ENCODE data around the gene SMG7.

The SMG7 gene

DNA sequence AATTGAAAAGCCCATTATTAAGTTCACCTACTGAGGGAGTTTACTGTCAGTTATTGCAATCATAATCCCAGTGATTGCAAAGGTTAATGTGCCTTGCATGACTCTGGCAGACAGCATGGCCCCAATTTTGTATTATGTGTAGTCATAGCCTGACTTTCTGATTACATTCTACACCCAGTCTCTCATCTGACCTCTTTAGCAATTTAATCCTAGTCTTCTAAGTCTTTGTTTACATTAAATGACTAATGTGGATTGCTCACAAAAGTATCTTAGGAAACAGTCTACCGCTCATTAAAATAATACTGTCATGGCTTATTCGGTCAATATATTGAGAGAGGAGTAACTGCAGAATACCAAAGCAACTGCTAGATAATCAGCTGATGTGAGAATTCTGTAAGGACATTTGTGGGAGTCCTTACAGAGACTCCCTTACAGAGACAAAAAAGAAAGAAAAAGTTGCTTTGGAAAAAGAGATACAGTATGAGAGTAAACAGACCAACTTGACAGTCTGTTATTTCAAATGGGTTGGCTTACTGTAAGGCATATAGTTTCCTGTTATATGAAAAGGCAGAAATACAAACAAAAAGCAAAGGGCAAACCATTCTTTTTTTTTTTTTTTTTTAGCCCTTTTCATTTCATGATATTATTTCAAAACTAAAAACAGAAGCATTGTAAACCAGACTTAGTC is 42.8 kb downstream of the SMG7 start:
- no peak for DNase-seq

DNA sequence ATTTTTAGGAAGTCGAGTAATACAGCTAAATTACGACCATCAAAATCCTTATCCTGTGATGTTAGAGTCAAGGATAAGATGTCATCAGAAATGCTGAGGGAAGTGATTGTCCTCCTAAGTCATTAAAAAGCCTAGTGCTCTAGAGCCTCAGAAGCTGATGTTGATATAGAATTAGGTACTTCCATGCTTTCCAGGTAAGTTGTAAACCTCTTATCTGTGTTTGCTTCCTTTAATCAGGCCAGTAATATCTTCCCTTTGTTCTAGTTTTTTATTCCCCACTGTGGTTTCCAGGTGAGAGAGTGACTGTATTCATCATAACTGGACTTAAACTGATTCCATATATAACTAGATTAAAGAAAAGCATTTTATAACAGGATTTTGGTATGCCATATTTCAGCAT is 44.4 kb downstream of the SMG7 start:
- DNase-seq = no peak

DNA sequence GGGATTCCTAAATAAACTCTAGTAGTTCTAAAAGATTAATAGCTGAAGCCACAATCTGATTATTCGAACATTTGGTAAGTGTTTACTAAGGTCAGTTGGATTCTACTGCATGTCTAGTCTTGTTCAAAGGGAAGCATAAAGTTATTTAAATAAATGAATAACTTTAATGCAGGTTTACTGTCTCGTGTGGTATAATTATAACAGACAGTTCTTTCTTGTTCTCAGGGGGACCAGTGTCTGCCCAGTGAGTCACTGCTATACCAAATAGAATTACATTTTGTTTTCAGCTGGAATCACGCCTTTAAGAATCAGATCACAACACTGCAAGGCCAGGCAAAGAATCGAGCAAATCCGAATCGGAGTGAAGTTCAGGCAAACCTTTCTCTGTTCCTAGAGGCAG is 45.1 kb downstream of the SMG7 start:
- DNase-seq = no peak

DNA sequence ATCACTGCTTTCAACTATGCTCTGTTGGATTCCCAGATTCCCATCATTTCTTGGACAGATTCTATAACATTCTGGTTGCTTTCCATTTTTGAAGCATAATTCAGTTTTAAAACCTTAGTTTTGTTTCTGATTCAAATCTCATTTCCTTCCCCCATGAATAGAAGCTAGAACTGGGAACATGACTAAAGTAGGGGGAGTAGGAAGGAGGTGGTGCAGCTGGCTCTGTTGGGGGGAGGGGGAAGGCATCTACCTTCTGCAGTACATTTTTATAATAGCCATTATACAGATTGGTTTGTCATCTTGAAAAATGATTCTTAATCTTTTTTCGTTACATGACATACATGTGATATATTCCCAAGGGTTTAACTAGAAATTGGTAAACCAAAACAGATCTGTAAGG is 48.1 kb downstream of the SMG7 start:
- no peak for DNase-seq

DNA sequence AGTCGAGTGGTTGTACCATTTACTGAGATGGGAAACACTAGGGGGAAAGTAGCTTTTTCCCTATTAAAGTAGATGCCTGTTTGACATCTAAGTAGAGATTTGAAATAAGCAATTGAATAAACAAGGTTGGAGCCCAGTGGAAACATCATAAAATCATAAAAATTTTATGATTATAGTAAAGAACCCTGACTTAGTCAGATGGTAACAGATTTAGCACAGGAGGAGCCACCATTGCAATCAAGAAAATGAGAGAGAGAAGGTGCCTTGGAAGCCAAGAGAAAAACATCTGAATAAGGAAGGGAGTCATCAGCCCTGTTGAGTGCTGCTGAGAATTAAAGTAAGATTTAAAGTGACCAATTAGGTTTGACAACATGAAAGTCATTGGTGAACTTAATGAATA is 49.8 kb downstream of the SMG7 start:
- DNase-seq = no peak

DNA sequence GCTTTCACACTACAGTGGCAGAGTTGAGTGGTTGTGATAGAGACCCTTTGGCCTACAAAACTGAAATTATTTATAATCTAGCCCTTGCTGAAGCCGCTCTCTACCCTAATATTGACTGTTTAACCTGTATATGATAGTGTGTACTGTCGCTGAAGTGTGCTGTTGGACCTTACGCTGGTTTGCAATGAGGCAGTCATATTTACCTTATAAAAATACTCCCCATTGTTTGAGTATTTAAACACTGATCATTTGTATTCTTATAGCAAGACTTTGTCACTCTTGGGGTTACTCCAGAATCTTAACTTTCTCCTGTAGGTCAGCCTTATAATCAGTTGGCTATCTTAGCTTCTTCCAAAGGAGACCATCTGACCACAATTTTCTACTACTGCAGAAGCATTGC is 56.3 kb downstream of the SMG7 start:
- no peak for DNase-seq

DNA sequence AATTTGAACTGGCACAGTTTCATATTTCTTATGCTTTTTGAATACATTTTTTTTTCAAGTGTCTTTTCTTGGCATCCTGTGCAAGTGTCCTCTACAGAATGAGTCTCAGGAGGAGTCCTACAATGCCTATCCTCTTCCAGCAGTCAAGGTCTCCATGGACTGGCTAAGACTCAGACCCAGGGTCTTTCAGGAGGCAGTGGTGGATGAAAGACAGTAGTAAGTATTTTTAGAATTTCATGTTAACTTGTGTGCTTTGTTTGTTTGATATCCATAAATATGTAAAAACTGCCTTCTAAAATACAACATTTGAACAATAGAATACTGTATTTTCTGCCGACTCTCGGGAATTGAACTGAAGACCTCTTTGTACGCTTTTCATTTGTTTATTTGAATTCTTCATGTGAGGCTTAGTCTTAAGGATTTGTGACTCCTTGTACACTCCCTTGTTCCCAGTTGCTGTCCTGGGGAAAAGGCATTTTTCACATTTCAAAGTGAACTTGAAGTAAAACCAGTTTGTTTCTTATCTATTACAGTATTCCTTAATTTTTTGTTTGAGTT is 61.4 kb downstream of the SMG7 start:
- no peak for DNase-seq

DNA sequence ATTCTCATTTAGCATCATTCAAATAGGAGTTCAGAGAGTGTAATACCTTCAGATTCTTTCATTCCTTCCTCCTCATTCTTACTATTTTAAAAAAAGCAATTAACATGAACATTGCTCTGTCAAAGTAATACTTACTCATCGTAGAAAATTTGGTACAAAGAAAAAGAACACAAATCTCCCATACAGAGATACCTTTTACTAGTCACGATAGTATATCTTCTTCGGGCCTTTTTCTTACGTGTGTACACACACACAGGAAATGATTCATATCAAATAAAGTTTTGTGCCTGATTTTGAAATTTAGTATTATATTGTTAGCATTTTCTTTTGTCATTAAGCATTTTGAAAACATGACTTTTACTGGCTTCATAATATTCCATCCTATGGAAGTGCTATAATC is 65.1 kb downstream of the SMG7 start:
- no peak for DNase-seq

DNA sequence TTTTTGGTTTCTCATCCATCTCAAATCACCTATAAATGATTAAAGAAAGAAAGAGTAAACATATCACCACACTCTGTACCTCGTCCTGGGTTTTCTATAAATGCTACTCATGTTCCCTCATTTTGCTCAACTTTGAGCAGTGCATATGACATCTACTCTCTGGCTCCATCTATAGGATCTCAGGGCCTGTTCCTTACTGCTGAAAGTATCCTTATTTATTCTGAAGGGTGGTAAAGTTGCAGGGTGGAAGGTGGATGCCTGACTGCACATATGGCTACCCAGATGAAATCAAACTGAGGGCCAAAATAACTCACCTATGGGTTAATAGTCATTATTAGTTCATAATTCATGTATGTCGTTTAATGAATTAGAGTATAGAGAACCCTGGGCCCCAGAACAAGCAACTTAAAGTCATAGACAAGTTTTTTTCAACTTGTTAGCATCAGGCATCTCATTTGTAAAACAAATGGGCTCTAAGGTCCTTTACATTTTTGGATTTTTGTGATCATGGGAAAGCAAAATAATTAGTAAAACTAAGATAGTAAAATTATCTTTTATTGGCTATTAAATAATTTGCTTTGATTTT is 71.4 kb downstream of the SMG7 start:
- peak; percentile 38 for DNase-seq

DNA sequence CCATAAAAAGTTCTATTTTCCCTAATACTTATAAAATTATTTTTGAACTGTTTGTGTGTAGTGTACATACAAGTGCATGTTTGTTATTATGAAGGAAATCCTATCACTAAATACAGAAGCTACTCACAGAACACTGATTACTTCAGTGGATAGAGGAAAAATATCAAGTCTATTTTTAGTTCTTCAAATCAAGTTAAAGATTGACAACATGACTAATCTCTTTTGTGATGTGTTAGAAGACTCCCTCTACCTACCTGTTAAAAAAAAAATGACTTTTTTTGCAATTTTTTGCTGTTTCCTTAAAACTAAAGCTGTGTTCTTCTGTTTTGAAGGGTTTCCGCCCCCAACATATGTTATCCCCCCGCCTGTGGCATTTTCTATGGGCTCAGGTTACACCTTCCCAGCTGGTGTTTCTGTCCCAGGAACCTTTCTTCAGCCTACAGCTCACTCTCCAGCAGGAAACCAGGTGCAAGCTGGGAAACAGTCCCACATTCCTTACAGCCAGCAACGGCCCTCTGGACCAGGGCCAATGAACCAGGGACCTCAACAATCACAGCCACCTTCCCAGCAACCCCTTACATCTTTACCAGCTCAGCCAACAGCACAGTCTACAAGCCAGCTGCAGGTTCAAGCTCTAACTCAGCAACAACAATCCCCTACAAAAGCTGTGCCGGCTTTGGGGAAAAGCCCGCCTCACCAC is 72.4 kb downstream of the SMG7 start:
- no peak for DNase-seq

DNA sequence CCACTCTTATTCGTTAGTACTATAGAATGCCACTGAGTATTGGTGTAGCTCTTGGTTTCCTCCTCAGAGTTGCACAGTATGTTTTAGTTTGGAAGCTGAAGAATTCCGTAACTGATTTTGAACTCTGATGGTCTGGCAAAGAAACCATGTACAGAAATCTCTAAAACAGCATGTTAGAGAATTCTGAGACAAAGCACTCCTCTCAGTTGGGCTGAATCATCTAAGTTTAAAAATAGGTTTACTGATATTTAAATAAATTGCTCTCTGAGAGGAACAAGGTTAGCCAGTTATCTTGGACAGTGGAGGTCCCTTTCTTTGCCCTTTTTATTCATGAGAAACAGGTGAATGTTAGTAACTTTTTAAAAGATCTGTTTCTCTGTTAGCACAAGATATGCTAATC is 74.1 kb downstream of the SMG7 start:
- DNase-seq = no peak

DNA sequence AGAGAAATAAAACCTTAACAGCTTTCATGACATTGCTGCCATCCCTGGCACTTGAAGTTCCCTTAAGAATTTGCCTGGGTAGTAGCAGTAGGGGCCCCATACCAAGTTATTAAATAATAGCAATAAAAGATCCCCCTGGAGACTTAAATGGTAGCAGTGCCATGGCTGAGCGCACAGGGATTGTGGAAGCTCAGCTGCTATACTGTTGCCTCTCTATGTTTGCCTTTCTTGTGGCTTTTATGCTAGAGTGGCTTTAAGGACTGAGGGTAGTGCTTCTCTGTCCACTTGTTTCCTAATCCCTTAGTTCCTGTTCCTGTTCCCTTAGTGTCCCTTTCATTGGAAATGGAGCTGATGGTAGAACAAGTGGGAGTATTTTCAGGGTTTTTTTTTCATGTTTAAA is 75.8 kb downstream of the SMG7 start:
- DNase-seq = peak; percentile 88

DNA sequence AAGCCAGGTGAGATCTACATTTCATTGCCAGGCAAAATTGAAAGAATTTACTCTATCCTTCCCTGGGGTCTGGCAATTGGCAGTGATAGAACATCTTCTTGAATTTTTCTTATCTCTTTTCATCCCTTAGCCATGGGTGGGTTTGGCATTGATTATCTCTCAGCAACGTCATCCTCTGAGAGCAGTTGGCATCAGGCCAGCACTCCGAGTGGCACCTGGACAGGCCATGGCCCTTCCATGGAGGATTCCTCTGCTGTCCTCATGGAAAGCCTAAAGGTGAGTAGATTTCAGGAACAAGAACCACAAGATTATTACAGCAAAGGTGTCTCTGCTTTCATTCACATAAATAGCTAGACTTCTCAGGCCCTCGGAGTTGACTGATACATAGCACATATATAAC is 78.6 kb downstream of the SMG7 start:
- DNase-seq = no peak

DNA sequence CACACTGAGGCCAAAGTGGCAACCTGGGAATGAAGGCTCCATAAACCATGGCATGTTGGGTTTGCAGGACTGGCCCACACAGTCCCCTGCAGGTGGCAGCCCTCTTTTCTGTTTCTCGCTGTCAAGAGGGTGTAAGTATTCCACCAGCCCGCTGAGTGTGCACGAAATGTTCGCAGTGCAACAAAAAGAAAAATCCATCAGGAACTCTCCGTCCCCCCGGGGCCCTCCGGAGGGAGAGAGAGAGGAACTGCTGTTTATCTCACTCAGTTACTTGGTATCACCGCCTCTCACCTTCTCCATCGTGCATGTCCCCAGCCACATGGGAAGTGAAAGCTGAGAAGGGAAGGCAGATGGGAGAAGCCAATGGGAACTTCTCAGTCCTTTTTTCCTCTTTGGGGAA is 79.6 kb downstream of the SMG7 start:
- DNase-seq = no peak

DNA sequence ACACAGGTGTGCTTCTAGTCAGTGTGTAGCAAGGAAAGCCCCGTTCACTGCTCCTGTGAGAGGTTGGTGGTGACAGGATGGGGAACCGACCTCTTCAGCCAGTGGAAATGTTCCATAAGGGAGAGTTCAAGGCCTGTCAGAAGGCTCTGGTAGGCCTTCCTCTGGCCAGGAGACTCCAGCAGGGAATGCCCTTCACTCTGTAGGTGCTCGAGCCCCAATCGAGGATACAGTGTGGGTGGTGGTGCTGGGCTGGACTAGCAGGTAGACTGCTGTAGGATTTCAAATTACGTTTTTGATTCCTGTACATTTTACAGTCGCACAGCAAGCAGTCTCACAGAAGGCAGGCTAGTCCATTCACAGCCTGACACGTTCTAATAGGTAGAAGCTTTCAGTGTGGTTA is 80.1 kb downstream of the SMG7 start:
- no peak for DNase-seq

DNA sequence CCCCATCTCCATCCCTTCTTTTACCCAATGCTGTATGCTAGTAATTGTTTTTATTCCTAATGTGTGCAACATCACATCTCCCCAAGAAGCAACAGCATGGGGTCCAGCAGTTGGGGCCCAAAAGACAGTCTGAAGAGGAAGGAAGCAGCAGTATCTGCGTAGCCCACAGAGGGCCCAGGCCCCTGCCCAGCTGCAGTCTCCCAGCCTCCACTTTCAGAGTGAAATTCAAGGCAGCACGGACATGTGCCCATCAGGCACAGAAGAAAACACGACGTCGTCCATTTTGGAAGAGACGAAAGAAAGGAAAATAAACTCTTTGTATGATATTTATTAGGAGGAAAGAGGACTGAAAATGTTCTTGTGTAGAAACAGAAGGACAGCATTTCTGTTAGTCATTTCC is 80.6 kb downstream of the SMG7 start:
- no peak for DNase-seq

DNA sequence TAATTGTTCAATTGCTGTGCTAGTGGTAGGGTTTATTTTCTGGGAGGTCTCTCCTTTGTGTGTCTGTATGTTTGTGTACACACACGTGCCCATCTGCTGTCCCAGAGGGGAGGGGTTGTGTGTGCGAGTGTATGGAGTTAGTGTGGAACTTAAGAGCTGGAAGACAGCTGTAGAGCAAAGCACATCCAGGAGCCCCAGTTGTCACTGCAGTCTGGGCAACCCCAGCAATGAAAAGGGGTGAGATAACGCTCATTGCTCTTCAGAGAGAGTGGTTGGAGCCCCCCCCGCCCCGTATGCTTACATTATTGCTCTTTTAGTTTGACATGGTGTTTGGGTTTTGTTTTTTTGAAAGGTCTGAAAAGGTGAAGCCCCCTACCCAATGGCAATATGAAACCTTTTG is 81.0 kb downstream of the SMG7 start:
- no peak for DNase-seq

DNA sequence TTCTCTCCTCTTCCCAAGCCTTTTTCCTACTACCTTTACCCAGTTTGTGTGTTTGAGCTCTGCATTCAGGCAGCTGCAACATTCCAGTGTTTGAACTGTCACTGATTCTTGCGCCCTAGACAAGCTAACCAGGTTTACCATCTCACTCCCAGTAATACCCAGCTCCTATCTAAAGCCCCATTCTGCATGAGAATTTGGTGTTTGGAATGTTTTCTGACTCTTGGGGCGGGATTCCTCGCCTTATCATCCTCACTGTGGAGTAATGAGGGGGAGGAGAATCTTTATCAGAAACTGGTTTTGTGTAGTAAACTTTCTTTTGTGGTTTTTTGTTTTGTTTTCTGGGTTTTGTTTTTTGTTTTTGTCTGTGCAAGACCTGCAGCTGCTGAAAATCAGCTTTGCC is 81.5 kb downstream of the SMG7 start:
- no peak for DNase-seq

DNA sequence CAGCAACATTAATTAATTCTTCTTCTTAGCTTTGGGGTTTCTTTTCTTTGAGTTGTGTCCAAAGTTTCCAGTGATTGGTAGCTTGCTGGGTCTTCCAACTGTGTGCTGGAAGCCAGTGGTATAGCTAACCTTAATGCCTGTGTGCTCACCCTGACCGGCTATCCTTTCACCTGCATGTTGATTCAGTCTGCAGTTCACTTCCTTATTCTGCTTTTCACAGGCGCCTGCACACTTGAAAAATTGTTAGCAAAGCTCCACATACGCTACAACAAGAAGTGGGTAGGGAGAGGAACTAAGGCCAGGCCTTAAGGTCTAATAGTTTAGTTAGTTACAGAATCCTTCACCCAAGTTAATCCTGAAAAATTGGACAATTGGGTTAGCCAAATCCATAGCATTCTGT is 82.3 kb downstream of the SMG7 start:
- DNase-seq = no peak

DNA sequence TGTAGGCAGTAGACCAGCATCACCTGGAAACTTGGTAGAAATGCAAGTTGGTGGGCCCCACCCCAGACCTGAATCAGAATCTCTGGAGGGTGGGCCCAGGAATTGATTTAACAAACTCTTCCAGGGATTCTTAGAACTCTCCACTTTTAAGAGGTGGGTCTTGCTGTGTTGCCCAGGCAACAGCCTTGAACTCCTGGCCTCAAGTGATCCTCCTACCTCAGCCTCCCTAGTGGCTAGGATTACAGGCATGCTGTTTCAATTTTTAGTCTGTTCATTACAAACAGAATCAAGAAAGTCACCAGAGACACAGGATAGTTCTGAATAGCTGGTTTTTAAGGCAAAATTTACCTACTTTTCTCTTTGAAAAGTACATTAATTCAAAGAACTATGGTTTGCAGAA is 86.8 kb downstream of the SMG7 start:
- no peak for DNase-seq

DNA sequence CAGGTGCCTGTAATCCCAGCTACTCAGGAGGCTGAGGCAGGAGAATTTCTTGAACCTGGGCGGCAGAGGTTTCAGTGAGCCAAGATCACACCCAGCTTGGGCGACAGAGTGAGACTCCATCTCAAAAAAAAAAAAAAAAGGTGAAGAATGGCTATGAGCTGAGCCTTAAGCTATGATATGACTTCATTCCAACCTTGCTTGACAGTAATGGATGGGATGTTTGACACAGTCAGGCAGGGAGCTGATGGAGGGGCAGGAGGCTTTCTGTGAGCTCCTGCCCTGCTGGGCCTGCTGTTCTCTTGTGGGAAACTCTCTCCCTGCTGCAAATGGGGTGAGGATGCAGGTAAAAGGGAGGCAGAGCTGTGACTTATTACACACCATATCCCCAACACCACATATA is 90.4 kb downstream of the SMG7 start:
- DNase-seq = no peak

DNA sequence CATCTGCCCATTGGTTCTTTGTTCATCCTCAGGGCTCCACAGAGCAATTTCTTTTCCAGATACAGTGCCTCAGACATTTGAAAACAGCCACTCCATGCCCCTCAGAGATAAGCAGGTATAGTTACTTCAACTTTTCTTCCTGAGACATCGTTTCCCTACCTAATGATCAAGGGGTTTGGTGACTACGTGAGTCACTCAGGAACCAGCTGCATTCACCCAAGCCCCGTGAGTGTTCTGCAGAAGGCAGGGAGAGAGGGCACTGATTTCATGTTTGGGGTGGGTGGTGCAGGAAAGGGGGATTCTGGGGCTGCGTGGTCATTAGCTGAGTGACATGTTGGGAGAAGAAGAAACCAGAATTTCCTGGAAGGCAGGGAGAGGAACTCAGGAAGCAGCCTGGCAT is 93.0 kb downstream of the SMG7 start:
- DNase-seq = no peak

DNA sequence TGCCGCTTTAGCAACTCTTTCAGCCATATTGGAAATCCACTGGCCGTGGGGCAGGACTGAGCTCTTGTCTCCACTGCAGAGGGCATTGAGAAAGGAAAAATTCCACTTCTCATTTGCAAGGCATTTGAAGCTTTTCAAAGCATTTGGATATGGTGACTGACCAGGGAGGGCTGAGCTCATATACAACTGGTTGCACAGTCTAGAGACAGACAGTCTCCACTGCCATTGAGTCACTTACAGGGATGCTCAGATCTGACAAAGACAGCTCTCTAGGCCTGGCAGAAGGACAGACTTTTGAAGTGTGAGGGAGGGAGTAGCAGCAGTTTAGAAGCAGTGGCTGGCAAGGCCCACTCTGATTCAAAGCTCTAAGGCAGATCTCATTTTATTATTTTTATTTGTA is 93.7 kb downstream of the SMG7 start:
- DNase-seq = no peak

DNA sequence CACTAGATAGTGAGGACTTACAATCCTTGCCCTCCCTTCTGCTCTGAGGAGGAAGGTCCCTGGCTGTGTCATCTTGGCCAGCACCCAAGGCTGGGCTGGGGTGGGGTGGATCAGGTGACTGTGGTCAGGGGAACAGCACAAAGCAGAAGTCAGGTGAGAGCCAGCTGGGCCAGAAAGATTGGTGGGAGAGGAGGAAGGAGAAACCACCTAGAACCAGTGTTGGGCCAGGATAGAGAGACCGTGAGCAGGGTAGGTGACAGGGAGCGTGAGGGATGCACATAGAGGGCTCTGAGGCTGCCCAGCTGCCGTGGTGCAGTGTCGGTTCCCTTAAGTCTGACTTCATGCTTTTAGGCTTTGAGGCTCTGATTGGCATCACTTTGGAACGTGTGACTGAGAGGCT is 95.3 kb downstream of the SMG7 start:
- DNase-seq = peak; percentile 13
